ENCODE measurements around the gene NCOA1.
"Not testable (repeated sequence)": the region's sequence is repeated elsewhere in the genome, so short reads cannot be mapped to it uniquely, and the experiment has no call there.

The NCOA1 gene

GRCh38 chr2:24508878-24509277 lies 17.8 kb downstream of the NCOA1 start:
- peak in 1 of 3 experiments; percentile 20 for DNase-seq

- DNase-seq = no peak
These were observed 18.4 kb downstream of the NCOA1 start for GRCh38 chr2:24509425-24509824.

- no peak for DNase-seq
These were observed 18.8 kb downstream of the NCOA1 start for GRCh38 chr2:24509840-24510239.

- no peak for DNase-seq
These were observed 19.7 kb downstream of the NCOA1 start for GRCh38 chr2:24510771-24511170.

GRCh38 chr2:24511198-24511597 lies 20.1 kb downstream of the NCOA1 start:
- DNase-seq = no peak

GRCh38 chr2:24511894-24512293 lies 20.8 kb downstream of the NCOA1 start:
- DNase-seq = no peak

- DNase-seq = no peak
These were observed 21.4 kb downstream of the NCOA1 start for GRCh38 chr2:24512404-24512803.

- DNase-seq = no peak
These were observed 21.8 kb downstream of the NCOA1 start for GRCh38 chr2:24512831-24513230.

- DNase-seq = no peak
These were observed 22.4 kb downstream of the NCOA1 start for GRCh38 chr2:24513281-24514071.

- no peak for DNase-seq
These were observed 23.8 kb downstream of the NCOA1 start for GRCh38 chr2:24514820-24515219.

- DNase-seq = no peak
These were observed 24.3 kb downstream of the NCOA1 start for GRCh38 chr2:24515335-24515734.

- DNase-seq = no peak
These were observed 24.8 kb downstream of the NCOA1 start for GRCh38 chr2:24515831-24516230.

GRCh38 chr2:24517247-24517646 lies 26.2 kb downstream of the NCOA1 start:
- DNase-seq = no peak

- DNase-seq = no peak
These were observed 29.1 kb downstream of the NCOA1 start for GRCh38 chr2:24520175-24520574.

GRCh38 chr2:24521162-24521857 lies 30.3 kb downstream of the NCOA1 start:
- DNase-seq = no peak

GRCh38 chr2:24521975-24522639 lies 31.1 kb downstream of the NCOA1 start:
- no peak for DNase-seq

GRCh38 chr2:24527536-24527935 lies 36.5 kb downstream of the NCOA1 start:
- no peak for DNase-seq

- DNase-seq = no peak
These were observed 39.7 kb downstream of the NCOA1 start for GRCh38 chr2:24530796-24531195.

GRCh38 chr2:24531610-24532009 lies 40.6 kb downstream of the NCOA1 start:
- not testable (repeated sequence) for DNase-seq

- not testable (repeated sequence) for DNase-seq
These were observed 41.0 kb downstream of the NCOA1 start for GRCh38 chr2:24532057-24532456.

- DNase-seq = not testable (repeated sequence)
These were observed 42.5 kb downstream of the NCOA1 start for GRCh38 chr2:24533574-24533973.

GRCh38 chr2:24538720-24539119 lies 47.7 kb downstream of the NCOA1 start:
- no peak for DNase-seq

- peak in 1 of 3 experiments; percentile 29 for DNase-seq
These were observed 48.2 kb downstream of the NCOA1 start for GRCh38 chr2:24539258-24539657.

- DNase-seq = no peak
These were observed 49.0 kb downstream of the NCOA1 start for GRCh38 chr2:24540011-24540477.

All from NCI-H1417 (cell line).